ENCODE results near the gene FNDC3B. TPM values are rescaled to one million over a fixed set of nuclear protein-coding genes. Genes with fewer than 3 reads are reported as not detected.

Gene FNDC3B
- total and polyA plus RNA-seq, 9 of the 15 experiments (the other 6 are each of a cell fraction or from before 2014, with no cell fraction given), result 7.0 to 35.8 (median 16.2) TPM

GRCh38 chr3:172249039-172249438 lies 209.7 kb downstream of the FNDC3B start (continued):
- no peak for TF ChIP-seq KLF10 (CRISPR knock-in tag; IDR thresholded peaks at IDR 0.05)
- no peak for TF ChIP-seq FOXP1 (CRISPR knock-in tag; IDR thresholded peaks at IDR 0.05)
- TF ChIP-seq MAFK (IDR thresholded peaks at IDR 0.05; ENCODE audit: low read length), result no peak
- no peak for TF ChIP-seq NR1H2 (CRISPR knock-in tag; IDR thresholded peaks at IDR 0.05)

- 95% methylated on average over 13 of the region's 13 CpGs for WGBS (ENCODE audit: insufficient coverage, low coverage, missing lambda C conversion rate)
- TF ChIP-seq, protein P1, sequence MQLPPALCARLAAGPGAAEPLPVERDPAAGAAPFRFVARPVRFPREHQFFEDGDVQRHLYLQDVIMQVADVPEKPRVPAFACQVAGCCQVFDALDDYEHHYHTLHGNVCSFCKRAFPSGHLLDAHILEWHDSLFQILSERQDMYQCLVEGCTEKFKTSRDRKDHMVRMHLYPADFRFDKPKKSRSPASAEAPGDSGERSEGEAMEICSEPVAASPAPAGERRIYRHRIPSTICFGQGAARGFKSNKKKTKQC (CRISPR knock-in tag; IDR thresholded peaks at IDR 0.05), result no peak
- TF ChIP-seq ZBTB33 (CRISPR knock-in tag; IDR thresholded peaks at IDR 0.05), result peak; percentile 35; the same call in 1 of the 2 replicates
- no peaks in the 10 kb centered on the region for H3K9me3 ChIP-seq (replicated peaks; ENCODE audit: control insufficient read depth, insufficient read depth, low read depth, low read length)
- H3K9me1 ChIP-seq (ENCODE audit: control insufficient read depth, insufficient read depth, low read length), result no peaks in the 10 kb centered on the region
- ATAC-seq, result no peak
- no peak overlapping the region for H3K27ac ChIP-seq (ENCODE audit: extremely low read depth, low read depth, low read length)
- H3K4me1 ChIP-seq (replicated peaks in 1 of 2; ENCODE audit: control insufficient read depth in 2 of 2, insufficient read depth in 2 of 2, low read length in 2 of 2), result no peaks in the 10 kb centered on the region; a peak in 1 of 5 replicates
- H3K36me3 ChIP-seq (ENCODE audit: control insufficient read depth, insufficient read depth, low read length), result peaks cover 40% of the 10 kb centered on the region
- no peaks in the 10 kb centered on the region for H3K79me2 ChIP-seq (ENCODE audit: control insufficient read depth, insufficient read depth, low read length)
- FAIRE-seq, result no peak
- no peak overlapping the region for H3K4me2 ChIP-seq (ENCODE audit: insufficient read depth, low read length)
- no TSS peak for BruUV-seq (replicated peaks)
- in situ Hi-C loops (cut with MboI), result no loop called here
- no peaks in the 10 kb centered on the region for H3K27me3 ChIP-seq (ENCODE audit: control insufficient read depth in 2 of 2, insufficient read depth in 2 of 2, low read length in 2 of 2)
- no peak overlapping the region for H2AFZ ChIP-seq (ENCODE audit: low read depth, low read length)
- intact Hi-C loops (cut with micrococcal nuclease), result no loop called here
- H3K9ac ChIP-seq (ENCODE audit: insufficient read depth in 1 of 2, low read depth in 2 of 2, low read length in 2 of 2), result no peak overlapping the region
- no peak for DNase-seq (ENCODE audit: extremely low read depth in 1 of 4, low spot score in 3 of 4)
- no peaks in the 10 kb centered on the region for H4K20me1 ChIP-seq (replicated peaks; ENCODE audit: control insufficient read depth, insufficient read depth, low read length)
- H3K4me3 ChIP-seq, result no peak overlapping the region
- POLR2A ChIA-PET, result no interaction called here
- CTCF ChIA-PET (ENCODE audit: low intra/inter-chr PET ratio), result no interaction called here
These were observed 211.8 kb downstream of the FNDC3B start for GRCh38 chr3:172251211-172251610.
